Spinal cord (tissue), 10 donors: ENCODE data around the gene MRPL40. TPM values are rescaled to one million over a fixed set of nuclear protein-coding genes. Genes with fewer than 3 reads are reported as not detected.
"Not testable (repeated sequence)": the region's sequence is repeated elsewhere in the genome, so short reads cannot be mapped to it uniquely, and the experiment has no call there.

Experiments
- DNase-seq, 6 donors: peaks; one replicate each; pipeline versions ENCODE4 v3.0.0 to v3.0.0-alpha.2; 2013 to 2015; ENCODE audit warnings: low spot score in 6 of 6, low read depth in 4 of 6
- H3K27ac ChIP-seq: one replicate; pipeline ENCODE4 v1.5.1; 2013; ENCODE audit warnings: low read depth, low read length, control low read depth
- H3K27me3 ChIP-seq: one replicate; pipeline ENCODE4 v1.6.1; 2013; ENCODE audit warnings: low read length; ENCODE audit not compliant: control insufficient read depth, insufficient read depth
- H3K36me3 ChIP-seq: one replicate; pipeline ENCODE4 v1.6.1; 2013; ENCODE audit warnings: low read length; ENCODE audit not compliant: control insufficient read depth, insufficient read depth
- H3K4me1 ChIP-seq: one replicate; pipeline ENCODE4 v1.6.1; 2013; ENCODE audit warnings: low read length; ENCODE audit not compliant: control insufficient read depth, insufficient read depth
- H3K4me3 ChIP-seq: one replicate; pipeline ENCODE4 v1.5.1; 2013; ENCODE audit warnings: low read depth, low read length, control low read depth
- H3K9me3 ChIP-seq: one replicate; pipeline ENCODE4 v1.6.1; 2013; ENCODE audit warnings: low read length; ENCODE audit not compliant: control insufficient read depth, insufficient read depth
- WGBS: methylation state at CpG from one replicate; pipeline ENCODE4 v1.1.5; 2013; ENCODE audit warnings: missing lambda C conversion rate; ENCODE audit not compliant: insufficient coverage; 5-methylcytosine and 5-hydroxymethylcytosine counted together
- polyA plus RNA-seq, 2 donors: library from polyadenylated mRNA; unstranded; fragments of 120-200 nt; gene quantifications; one replicate each; pipeline ENCODE4 v1.2.1, GENCODE V29; 2013; ENCODE audit not compliant: insufficient read length in 2 of 2
- total RNA-seq, 2 donors: library from RNA; depleted of rRNA in 1 of 2; stranded (reverse); fragments of 120-200 nt in 1 of 2; fragments of >200 nt in 1 of 2; gene quantifications; one replicate each; pipeline versions ENCODE4 v1.2.3 to v1.2.4, GENCODE V29; 2013 to 2014
- donor health status: healthy.

MRPL40 gene
- total and polyA plus RNA-seq, 4 donors, result 20.2 to 53.8 (median 36.8) TPM

DNA sequence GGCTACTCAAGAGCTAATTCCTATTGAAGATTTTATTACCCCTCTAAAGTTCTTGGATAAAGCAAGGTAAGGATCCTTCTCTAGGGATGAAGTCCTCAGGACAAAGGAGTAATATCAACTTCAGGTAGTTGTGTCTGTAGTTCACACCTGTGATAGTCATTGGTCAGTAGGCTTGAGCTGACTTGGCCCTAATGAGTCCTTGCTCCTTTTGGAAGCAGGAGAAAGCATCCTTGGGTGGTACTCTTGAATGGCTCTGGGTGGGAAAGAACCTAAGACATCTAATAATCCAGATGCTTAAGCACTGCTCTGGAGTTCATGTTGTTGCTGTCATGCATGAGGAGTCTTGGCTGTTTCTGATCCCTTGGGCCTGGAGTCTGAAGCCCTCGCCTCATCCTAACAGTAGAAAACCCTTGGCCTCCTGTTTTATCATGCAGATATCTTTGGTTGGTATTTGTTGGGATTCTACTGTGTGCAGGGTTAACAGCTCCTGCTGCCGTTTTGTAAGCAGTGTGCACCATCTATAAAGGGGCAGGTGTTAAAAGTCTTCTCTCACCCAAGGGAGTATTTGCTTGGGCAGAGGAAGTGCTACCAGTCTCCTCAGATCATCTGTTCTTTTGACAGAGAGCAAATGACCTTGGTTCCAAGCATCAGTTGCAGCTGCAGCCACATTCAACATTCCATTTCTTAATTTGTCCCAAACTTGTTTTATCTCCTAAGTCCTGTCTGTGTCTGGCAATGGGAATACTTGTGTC, 2.7 kb downstream of the MRPL40 start:
- Histone ChIP-seq H3K4me3 (no peak overlapping the region), H3K4me1 (peaks cover 19% of the 10 kb centered on the region), H3K36me3 (peaks cover 20% of the 10 kb centered on the region), H3K9me3 (no peaks in the 10 kb centered on the region), H3K27ac (no peak overlapping the region), H3K27me3 (no peaks in the 10 kb centered on the region)
- DNase-seq, result no peak
- no CpG with 5 or more reads among the region's 2 CpGs for WGBS

- no CpG with 5 or more reads among the region's 9 CpGs for WGBS
- H3K9me3 ChIP-seq, H3K27ac ChIP-seq, H3K27me3 ChIP-seq, DNase-seq, H3K4me1 ChIP-seq, H3K4me3 ChIP-seq: not testable (repeated sequence)
- peaks cover 25% of the 10 kb centered on the region for H3K36me3 ChIP-seq
These were observed 4.3 kb downstream of the MRPL40 start for GRCh38 chr22:19436444-19437161.

GRCh38 chr22:19438298-19438697, 6.0 kb downstream of the MRPL40 start:
- WGBS, result 89% methylated on average over 2 of the region's 7 CpGs
- Histone ChIP-seq H3K4me3 (no peak overlapping the region), H3K36me3 (peaks cover 31% of the 10 kb centered on the region), H3K4me1 (peaks cover 4% of the 10 kb centered on the region), H3K27ac (no peak overlapping the region), H3K27me3 (no peaks in the 10 kb centered on the region), H3K9me3 (no peaks in the 10 kb centered on the region)
- DNase-seq, result peak in 1 of 6 donors; percentile 47

- H3K9me3 ChIP-seq, result no peaks in the 10 kb centered on the region
- no peak overlapping the region for H3K27ac ChIP-seq
- H3K36me3 ChIP-seq, result peaks cover 37% of the 10 kb centered on the region
- 97% methylated on average over 4 of the region's 8 CpGs for WGBS
- H3K4me1 ChIP-seq, result peaks cover 1% of the 10 kb centered on the region
- no peak overlapping the region for H3K4me3 ChIP-seq
- no peaks in the 10 kb centered on the region for H3K27me3 ChIP-seq
- no peak for DNase-seq
These were observed 8.3 kb downstream of the MRPL40 start for GRCh38 chr22:19440411-19441195.

- 97% methylated on average over 2 of the region's 2 CpGs for WGBS
- peaks cover 36% of the 10 kb centered on the region for H3K36me3 ChIP-seq
- no peak overlapping the region for H3K27ac ChIP-seq
- no peaks in the 10 kb centered on the region for H3K9me3 ChIP-seq
- no peak overlapping the region for H3K4me3 ChIP-seq
- no peaks in the 10 kb centered on the region for H3K27me3 ChIP-seq
- DNase-seq, result no peak
- peaks cover 14% of the 10 kb centered on the region for H3K4me1 ChIP-seq
These were observed 9.8 kb downstream of the MRPL40 start for GRCh38 chr22:19442166-19442565.

DNA sequence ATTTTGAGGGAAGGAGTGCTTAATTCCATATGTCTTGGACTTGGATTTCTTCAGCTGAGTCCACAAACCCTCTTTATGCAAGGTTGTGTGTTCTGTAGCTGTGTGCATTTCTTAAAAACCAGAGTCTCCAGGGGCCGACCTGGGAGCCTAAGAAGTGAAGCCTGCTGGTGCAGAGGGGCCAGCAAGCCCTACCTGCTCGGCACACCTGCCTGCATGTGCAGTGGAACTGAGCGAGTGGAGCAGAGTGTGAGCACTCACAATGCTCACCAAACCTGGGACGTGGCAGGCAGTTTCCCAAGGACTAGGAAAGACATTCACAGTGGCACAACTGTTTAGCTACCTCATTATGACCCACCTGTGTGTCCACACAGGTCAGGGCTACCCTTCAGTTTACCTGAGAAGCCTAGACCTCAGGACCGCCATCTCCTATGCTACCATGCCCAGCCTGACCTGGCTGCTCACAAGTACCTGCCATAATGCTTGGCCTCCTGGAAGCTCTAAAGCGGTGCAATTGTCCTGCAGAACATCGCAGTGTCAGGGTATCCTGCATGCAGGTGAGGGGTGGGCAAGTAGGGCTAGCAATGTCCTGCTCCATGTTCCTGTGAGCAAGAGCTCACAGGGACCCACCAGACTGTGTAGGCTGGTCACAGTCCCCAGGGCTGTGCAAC, 11.3 kb downstream of the MRPL40 start:
- H3K9me3 ChIP-seq, result no peaks in the 10 kb centered on the region

GRCh38 chr22:19445279-19445982, 13.1 kb downstream of the MRPL40 start:
- 95% methylated on average over 4 of the region's 9 CpGs for WGBS
- not testable (repeated sequence) for DNase-seq, H3K9me3 ChIP-seq, H3K4me3 ChIP-seq, H3K27ac ChIP-seq, H3K27me3 ChIP-seq
- peaks cover 28% of the 10 kb centered on the region for H3K4me1 ChIP-seq
- H3K36me3 ChIP-seq, result peaks cover 33% of the 10 kb centered on the region

More for the DNA sequence above, 11.3 kb downstream of the MRPL40 start:
- DNase-seq, result no peak
- WGBS, result 82% methylated on average over 7 of the region's 7 CpGs
- Histone ChIP-seq H3K27ac (no peak overlapping the region), H3K4me1 (peaks cover 21% of the 10 kb centered on the region), H3K27me3 (no peaks in the 10 kb centered on the region), H3K36me3 (peaks cover 36% of the 10 kb centered on the region), H3K4me3 (no peak overlapping the region)

GRCh38 chr22:19446603-19447329, 14.4 kb downstream of the MRPL40 start:
- H3K27ac ChIP-seq, result no peak overlapping the region
- H3K4me1 ChIP-seq, result peaks cover 28% of the 10 kb centered on the region
- WGBS, result 23% methylated on average over 19 of the region's 22 CpGs
- peak overlapping the region; percentile 51 for H3K4me3 ChIP-seq
- no peak for DNase-seq
- no peaks in the 10 kb centered on the region for H3K9me3 ChIP-seq
- H3K27me3 ChIP-seq, result no peaks in the 10 kb centered on the region
- peaks cover 32% of the 10 kb centered on the region for H3K36me3 ChIP-seq
